HG03575 (cell line): Measurements from ENCODE around the gene SLC38A3.

ENCODE experiments used
- ATAC-seq: cut with Tn5 transposase; IDR thresholded peaks from one replicate; pipeline ENCODE4 v1.9.1; 2021; ENCODE audit not compliant: unreplicated experiment, insufficient number of reproducible peaks, low FRiP score; ENCODE audit errors: extremely low read depth

Gene SLC38A3

DNA sequence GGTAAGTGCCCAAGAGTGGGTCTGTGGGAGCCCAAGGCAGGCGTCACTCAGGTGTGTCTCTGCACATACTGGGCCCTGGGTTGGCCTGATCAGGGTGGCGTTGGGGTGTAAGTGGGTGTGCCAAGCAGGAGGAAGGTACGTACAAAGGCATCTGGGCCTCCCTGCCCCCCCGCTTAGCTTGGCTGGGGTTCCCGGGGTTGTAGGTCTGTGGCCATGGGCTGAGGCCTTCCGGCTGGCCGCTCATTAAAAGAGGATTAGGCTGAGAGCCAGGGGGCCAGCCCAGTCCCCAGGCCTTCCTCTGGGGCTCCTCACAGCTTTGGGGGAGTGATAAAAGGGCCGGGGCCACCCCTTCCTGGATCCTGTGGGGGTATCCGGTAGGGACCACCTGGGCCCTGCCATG, 36.7 kb upstream of the SLC38A3 start:
- ATAC-seq = no peak

DNA sequence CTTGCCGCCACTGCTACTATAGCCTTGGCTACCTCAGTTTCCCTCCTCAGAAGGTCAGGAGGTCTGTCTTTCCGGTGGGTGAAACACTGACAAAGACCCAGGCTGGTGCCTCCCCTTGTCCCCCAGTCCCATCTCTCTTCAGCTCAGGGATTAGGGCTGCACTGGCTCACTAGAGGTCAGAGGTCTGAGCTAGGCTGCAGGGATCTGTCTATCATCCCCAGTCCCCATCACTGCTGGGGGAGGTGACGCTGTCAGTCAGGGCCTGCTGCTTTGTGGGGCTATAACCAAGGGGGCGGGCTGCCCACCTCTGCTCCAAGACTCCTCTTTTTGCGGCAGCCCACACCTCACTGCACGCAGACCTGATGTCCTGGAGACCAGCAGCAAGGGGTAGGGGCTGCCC, 36.3 kb upstream of the SLC38A3 start:
- ATAC-seq = no peak

DNA sequence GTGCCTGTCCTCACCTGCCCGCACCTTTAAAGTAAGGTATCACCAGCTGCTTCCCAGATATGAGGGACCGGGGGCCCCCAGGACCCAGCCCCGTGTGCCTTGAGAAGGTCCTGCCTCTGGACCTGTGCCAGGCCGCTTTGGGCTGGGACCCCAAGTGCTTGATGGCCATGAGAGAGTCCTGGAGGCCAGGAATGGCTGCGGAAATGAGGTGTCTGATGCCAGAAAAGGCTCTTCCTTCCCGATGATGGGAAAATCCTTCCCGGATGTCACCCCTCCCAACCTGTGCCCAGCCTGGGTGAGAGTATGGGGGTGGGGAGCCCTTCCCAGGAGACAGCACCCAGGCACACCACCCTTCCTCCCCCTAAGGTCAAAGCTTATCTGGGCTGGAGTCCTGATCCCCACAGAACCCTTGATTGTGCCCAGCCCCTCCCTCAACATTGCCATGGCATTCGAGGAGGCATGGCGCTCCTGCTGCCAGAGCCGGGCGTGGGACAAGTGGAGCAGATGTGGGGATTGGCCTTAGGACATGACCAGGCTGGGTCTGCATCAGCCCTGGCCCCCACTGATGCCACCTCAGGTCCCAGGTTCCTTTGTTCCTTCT, 35.7 kb upstream of the SLC38A3 start:
- ATAC-seq = no peak

GRCh38 chr3:50169858-50170257, 35.2 kb upstream of the SLC38A3 start:
- ATAC-seq = no peak

- no peak for ATAC-seq
Measured at GRCh38 chr3:50170689-50171088, 34.4 kb upstream of the SLC38A3 start.

DNA sequence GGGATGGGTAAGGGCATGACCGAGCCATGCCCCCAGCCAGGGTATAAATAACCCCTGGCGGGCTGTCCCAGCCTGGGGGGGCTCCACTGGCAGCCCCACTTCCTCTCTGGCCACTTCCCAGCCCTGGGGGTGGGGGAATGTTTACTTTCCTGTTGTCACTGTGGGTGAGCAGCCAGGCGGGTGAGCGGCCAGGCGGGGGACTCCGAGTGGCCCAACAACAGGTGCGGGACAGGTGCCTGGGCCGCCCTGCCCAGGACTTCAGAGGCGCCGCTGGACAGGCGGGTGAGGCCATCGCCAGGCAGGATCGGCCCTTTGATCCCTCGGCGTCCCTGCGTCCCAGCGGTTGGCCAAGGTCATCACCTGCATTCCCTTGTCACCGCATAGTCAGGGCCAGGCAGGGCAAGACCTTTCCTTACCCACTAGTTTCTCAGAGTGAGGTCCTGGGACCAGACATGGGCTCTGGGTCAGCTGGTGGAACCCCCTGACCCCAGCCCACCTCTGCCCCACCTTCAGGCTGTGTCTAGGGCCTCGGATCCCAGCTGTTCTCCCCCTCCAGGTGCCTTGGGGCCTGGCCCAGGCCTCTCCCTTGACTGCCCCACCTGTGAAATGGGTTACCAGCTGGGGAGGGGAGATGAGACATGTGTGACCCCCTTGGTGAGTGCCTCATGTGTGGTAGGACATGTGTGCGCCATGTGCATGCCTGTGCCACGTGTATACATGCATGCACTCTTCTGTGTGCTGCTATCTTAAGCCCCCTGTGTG, 33.4 kb upstream of the SLC38A3 start:
- no peak for ATAC-seq

GRCh38 chr3:50172626-50173220, 32.3 kb upstream of the SLC38A3 start:
- ATAC-seq = no peak

GRCh38 chr3:50173685-50174516, 31.2 kb upstream of the SLC38A3 start:
- no peak for ATAC-seq

DNA sequence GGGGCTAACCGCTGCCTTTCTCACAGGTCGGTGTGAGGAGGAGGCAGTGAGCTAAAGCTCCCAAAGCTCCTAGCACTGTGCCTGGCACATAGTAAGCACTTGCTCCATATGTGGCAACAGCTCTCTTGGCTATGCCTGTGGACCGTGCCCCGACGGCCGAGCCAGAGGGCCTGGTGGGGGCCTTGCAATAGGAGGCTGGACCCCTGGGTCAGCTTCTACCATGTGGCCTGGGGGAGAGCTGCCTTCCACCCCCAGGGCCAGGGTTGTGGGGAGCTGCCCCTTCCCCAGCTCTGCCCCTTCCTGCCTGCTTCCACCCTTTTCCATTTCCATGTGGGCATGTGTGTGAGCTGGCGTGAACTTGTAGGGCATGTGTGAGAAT, 30.6 kb upstream of the SLC38A3 start:
- ATAC-seq = no peak

GRCh38 chr3:50174947-50175524, 30.0 kb upstream of the SLC38A3 start:
- no peak for ATAC-seq

DNA sequence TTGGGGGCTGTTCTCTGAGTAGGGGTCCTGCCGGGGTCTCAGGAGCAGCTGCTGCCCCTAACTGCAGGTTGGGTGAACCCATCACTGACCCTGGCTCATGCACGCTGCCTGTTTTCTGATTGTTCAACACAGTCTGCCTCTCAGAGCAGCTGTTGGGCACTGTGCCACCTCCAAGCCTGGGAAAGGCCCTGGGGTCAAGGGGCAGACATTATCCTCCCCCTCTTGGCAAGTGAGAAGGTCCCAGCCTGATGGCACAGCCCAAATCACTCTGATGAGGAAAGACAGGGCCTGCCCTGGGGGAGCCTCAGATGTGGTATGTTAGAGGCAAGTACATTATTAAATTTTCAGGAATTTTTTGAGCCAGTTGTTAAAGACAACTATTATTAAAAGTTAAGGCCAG, 27.7 kb upstream of the SLC38A3 start:
- ATAC-seq = no peak

- ATAC-seq = no peak
Measured at GRCh38 chr3:50179710-50180109, 25.4 kb upstream of the SLC38A3 start.

- no peak for ATAC-seq
Measured at GRCh38 chr3:50181985-50182384, 23.1 kb upstream of the SLC38A3 start.

DNA sequence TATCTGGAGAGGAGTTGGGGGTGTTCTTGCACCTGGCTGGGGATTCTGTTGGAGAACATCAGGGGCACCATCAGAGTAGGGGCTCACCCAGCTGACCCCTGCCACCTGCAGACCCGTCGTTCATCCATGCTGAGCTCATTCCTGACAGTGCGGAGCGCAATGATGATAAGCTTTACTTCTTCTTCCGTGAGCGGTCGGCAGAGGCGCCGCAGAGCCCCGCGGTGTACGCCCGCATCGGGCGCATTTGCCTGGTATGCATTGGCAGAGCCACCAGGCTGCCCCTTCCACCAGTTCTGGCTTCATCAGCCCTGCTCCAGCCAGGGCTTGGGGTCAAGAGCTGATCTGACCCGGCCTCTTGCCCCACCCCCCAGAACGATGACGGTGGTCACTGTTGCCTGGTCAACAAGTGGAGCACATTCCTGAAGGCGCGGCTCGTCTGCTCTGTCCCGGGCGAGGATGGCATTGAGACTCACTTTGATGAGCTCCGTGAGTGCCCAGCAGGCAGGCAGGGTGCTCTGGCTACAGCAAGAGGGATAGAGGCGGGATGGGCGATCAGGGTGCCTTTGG, 22.5 kb upstream of the SLC38A3 start:
- no peak for ATAC-seq

- no peak for ATAC-seq
Measured at GRCh38 chr3:50183755-50184154, 21.3 kb upstream of the SLC38A3 start.

DNA sequence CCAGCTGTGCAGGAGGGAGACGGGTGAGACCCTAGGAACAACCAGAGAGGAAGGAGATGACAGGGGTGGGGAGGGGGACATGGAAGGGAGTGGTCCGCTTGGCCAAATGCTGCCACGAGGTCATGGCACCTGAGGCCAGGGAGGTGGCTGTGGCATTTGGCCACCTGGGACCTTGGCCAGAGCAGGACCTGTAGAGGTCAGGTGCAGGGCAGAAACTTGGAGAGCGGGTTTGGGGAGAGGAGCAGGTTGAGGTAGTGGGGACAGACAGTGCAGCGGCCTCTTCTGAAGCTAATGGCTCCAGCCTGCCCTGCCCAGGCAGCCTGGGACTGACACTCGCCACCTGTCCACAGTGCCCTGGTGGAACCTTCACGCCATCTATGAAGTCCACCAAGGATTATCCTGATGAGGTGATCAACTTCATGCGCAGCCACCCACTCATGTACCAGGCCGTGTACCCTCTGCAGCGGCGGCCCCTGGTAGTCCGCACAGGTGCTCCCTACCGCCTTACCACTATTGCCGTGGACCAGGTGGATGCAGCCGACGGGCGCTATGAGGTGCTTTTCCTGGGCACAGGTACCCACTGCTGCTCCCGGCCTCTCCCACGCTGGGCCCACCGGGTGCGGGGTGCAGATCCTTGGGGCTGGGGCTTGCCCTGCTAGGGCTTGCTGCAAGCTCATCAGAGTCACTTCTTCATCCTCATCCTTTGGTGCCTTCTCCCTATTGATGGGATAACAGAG, 20.7 kb upstream of the SLC38A3 start:
- ATAC-seq = no peak

DNA sequence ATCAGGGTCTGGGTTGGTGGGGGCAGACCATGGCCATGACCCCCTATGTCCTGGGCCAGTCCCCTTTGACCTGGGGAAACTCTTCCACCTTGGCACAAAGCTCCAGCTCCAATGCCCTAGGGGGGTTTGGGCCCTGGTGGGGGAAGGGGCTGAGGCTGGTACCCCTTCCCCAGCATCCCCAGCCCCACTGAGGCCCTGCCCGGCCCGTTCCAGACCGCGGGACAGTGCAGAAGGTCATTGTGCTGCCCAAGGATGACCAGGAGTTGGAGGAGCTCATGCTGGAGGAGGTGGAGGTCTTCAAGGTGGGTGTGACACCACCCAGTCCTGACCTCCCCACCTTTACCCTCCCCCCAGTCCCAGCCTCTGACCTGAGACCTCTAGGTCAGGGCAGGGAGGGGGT, 19.8 kb upstream of the SLC38A3 start:
- no peak for ATAC-seq

- no peak for ATAC-seq
Measured at GRCh38 chr3:50186096-50186495, 19.0 kb upstream of the SLC38A3 start.
